Left lung (tissue), 10 donors: ENCODE results near the gene AGMAT. TPM values are rescaled to one million over a fixed set of nuclear protein-coding genes. Genes with fewer than 3 reads are reported as not detected.
A peak's percentile ranks its signal among the peaks of the same experiment; 100 is the strongest.

ENCODE experiments used
- ATAC-seq: fragments of 200-7000 bp; cut with Tn5 transposase; one replicate; pipeline ENCODE4 v1.9.1; 2020; ENCODE audit warnings: moderate library complexity
- DNase-seq, 4 donors: peaks; one replicate each; pipeline ENCODE4 v3.0.0-alpha.2; 2013 to 2020
- H3K27ac ChIP-seq, 2 donors: fragments of 200-600 bp; sonication (generic) in 1 of 2; one replicate each; pipeline versions ENCODE4 v1.5.0 to v1.8.0; 2020 to 2021
- H3K27me3 ChIP-seq, 2 donors: fragments of 200-600 bp; sonication (generic) in 1 of 2; one replicate each; pipeline versions ENCODE4 v1.5.0 to v1.8.0; 2020 to 2021
- H3K36me3 ChIP-seq, 2 donors: fragments of 200-600 bp; sonication (generic) in 1 of 2; one replicate each; pipeline versions ENCODE4 v1.5.0 to v1.8.0; 2020 to 2021
- H3K4me1 ChIP-seq, 2 donors: fragments of 200-600 bp; one replicate each; pipeline ENCODE4 v1.8.0; 2021
- H3K4me3 ChIP-seq, 2 donors: fragments of 200-600 bp; sonication (generic) in 1 of 2; one replicate each; pipeline versions ENCODE4 v1.5.0 to v1.8.0; 2020 to 2021; ENCODE audit warnings: mild to moderate bottlenecking in 1 of 2
- H3K9me3 ChIP-seq, 2 donors: fragments of 200-600 bp; sonication (generic) in 1 of 2; one replicate each; pipeline versions ENCODE4 v1.5.0 to v1.8.0; 2020 to 2021
- intact Hi-C, 2 donors: fragments of 100-400 bp; cut with DNase I; formaldehyde crosslinking; loops; one replicate each; pipeline versions ENCODE4 v1.11.2 to v1.14.2; 2022
- polyA plus RNA-seq, 6 donors: library from polyadenylated mRNA; unstranded; fragments of 120-200 nt; gene quantifications; one replicate each; pipeline ENCODE4 v1.2.1, GENCODE V29; 2013; ENCODE audit not compliant: insufficient read length in 6 of 6
- total RNA-seq, 2 donors: library from RNA; stranded (reverse); fragmentation: NEBNext Ultra II Directional; extraction: Animal tissue kit (Norgen Biotek cat#: 25700); gene quantifications; one replicate each; pipeline ENCODE4 v1.2.1, GENCODE V29; 2021
- TF ChIP-seq, protein P1 (sequence below), 2 donors: fragments of 200-600 bp; sonication (generic) in 1 of 2; IDR thresholded peaks; one replicate each; pipeline versions ENCODE4 v1.5.0 to v1.8.0; 2021; ENCODE audit warnings: antibody characterized with exemption in 2 of 2
- donor health status: DM: no; HTN: yes; CAD: no.
- donor health status: DM: no; HTN: no; CAD: no.

Gene AGMAT
- total and polyA plus RNA-seq, 8 donors: 0.35 to 1.1 (median 0.72) TPM

DNA sequence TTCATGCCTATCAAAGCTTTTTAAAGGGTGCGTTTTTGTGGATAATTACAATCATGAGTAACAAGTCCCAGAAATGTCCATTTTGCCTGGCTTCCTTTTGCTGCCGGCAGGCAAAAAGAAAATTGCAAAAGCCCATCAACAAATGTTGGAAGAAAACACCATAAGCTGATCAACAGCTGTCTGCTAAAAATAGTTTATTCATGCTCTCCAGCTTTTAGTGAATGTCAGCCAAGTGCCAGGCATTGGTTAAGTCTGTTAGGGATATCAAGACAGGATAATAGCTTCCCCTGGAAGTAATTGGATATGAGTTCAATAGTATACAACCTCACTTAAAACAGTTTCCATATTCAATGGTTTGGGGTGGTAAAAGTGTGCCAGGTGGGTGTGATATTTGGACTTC lies 13.6 kb upstream of the AGMAT start:
- Histone ChIP-seq H3K27ac (no peak overlapping the region), H3K9me3 (no peaks in the 10 kb centered on the region), H3K4me1 (peaks cover 0 to 18% of the 10 kb centered on the region in 2 donors), H3K27me3 (no peaks in the 10 kb centered on the region), H3K4me3 (no peak overlapping the region), H3K36me3 (no peaks in the 10 kb centered on the region)
- DNase-seq (no peak), ATAC-seq (no peak)
- TF ChIP-seq, protein P1, sequence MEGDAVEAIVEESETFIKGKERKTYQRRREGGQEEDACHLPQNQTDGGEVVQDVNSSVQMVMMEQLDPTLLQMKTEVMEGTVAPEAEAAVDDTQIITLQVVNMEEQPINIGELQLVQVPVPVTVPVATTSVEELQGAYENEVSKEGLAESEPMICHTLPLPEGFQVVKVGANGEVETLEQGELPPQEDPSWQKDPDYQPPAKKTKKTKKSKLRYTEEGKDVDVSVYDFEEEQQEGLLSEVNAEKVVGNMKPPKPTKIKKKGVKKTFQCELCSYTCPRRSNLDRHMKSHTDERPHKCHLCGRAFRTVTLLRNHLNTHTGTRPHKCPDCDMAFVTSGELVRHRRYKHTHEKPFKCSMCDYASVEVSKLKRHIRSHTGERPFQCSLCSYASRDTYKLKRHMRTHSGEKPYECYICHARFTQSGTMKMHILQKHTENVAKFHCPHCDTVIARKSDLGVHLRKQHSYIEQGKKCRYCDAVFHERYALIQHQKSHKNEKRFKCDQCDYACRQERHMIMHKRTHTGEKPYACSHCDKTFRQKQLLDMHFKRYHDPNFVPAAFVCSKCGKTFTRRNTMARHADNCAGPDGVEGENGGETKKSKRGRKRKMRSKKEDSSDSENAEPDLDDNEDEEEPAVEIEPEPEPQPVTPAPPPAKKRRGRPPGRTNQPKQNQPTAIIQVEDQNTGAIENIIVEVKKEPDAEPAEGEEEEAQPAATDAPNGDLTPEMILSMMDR (IDR thresholded peaks at IDR 0.05): no peak
- intact Hi-C loops: no loop called here

- H3K27me3 ChIP-seq: no peaks in the 10 kb centered on the region
- TF ChIP-seq, protein P1 (IDR thresholded peaks at IDR 0.05): no peak
- H3K9me3 ChIP-seq: no peaks in the 10 kb centered on the region
- H3K4me3 ChIP-seq: no peak overlapping the region
- intact Hi-C loops: no loop called here
- H3K27ac ChIP-seq: no peak overlapping the region
- no peaks in the 10 kb centered on the region for H3K36me3 ChIP-seq
- no peaks in the 10 kb centered on the region for H3K4me1 ChIP-seq
- ATAC-seq (no peak), DNase-seq (no peak)
These were observed 11.2 kb upstream of the AGMAT start for GRCh38 chr1:15595809-15596617.

- no peak for DNase-seq
- H3K9me3 ChIP-seq: no peaks in the 10 kb centered on the region
- intact Hi-C loops: no loop called here
- H3K36me3 ChIP-seq: no peaks in the 10 kb centered on the region
- H3K27ac ChIP-seq: no peak overlapping the region
- H3K27me3 ChIP-seq: no peaks in the 10 kb centered on the region
- no peak overlapping the region for H3K4me3 ChIP-seq
- no peak for ATAC-seq
- TF ChIP-seq, protein P1 (IDR thresholded peaks at IDR 0.05): no peak
- H3K4me1 ChIP-seq: no peaks in the 10 kb centered on the region
These were observed 7.4 kb upstream of the AGMAT start for GRCh38 chr1:15592285-15592684.

DNA sequence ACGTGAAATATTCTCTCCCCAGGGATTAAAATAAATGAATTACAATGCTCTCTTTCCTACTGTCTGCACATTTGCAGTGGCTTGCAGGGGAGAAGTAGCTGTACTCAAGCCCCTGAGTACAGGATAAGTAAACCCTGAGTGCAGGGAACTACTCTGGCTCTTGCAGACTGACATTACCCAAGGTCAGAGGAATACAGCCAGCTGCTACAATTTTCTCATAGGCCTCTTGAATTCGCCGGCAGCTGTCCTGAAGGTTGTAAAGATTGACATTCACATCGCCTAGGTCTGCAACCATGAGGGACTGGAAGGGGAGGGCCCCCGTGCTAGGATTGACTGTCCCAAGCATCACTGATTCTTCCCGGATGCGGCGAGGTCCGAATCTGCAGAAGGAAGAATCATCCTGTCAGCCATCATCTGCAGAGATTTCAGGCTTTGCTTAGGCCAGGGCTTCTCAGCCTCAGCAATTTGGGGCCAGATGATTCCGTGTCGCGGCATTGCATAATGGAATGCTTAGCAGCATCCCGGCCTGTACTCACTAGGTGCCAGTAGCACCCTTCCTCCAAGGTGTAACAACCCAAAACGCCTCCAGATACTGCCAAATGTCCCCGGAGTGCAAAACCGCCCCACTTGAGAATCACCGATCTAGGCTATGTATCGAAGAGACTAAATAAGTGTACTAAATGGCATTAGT lies 1.7 kb downstream of the AGMAT start:
- peaks cover 0 to 13% of the 10 kb centered on the region in 2 donors for H3K4me1 ChIP-seq
- H3K27me3 ChIP-seq: peaks cover 0 to 28% of the 10 kb centered on the region in 2 donors
- DNase-seq (no peak), ATAC-seq (no peak)
- TF ChIP-seq, protein P1 (IDR thresholded peaks at IDR 0.05): no peak
- no peak overlapping the region for H3K4me3 ChIP-seq
- no peaks in the 10 kb centered on the region for H3K9me3 ChIP-seq
- H3K27ac ChIP-seq: no peak overlapping the region
- H3K36me3 ChIP-seq: no peaks in the 10 kb centered on the region
- intact Hi-C loops: no loop called here

GRCh38 chr1:15579683-15580047 lies 5.2 kb downstream of the AGMAT start:
- Histone ChIP-seq H3K4me3 (no peak overlapping the region), H3K36me3 (peaks cover 0 to 6% of the 10 kb centered on the region in 2 donors), H3K9me3 (no peaks in the 10 kb centered on the region), H3K4me1 (peaks cover 0 to 8% of the 10 kb centered on the region in 2 donors), H3K27me3 (peaks cover 0 to 18% of the 10 kb centered on the region in 2 donors), H3K27ac (peak overlapping the region in 1 of 2 donors; percentile 18)
- DNase-seq (no peak), ATAC-seq (peak; percentile 17)
- TF ChIP-seq, protein P1 (IDR thresholded peaks at IDR 0.05): no peak
- intact Hi-C loops: no loop called here
